ENCODE measurements around the gene FBLN2.

DNA sequence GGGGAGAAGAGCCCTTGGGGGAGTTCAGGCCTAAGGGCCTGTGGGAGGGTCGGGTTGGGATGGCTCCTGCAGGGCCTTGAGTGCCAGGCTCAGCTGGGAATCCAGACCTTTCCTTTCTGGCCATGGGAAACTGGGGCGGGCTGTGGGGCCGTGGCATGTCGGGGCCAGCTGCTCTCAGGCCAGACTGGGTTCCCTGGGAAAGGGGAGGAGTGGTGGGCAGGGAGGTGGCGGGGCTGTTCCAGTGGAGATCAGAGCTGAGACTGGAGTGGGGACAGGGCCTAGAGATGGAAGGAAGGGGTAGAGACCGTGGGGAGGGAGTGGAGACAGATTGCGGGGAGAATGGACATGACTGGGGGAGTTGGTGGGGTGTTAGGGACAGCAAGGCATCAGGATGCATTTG is 20.3 kb downstream of the FBLN2 start:
- TF ChIP-seq, protein P1, sequence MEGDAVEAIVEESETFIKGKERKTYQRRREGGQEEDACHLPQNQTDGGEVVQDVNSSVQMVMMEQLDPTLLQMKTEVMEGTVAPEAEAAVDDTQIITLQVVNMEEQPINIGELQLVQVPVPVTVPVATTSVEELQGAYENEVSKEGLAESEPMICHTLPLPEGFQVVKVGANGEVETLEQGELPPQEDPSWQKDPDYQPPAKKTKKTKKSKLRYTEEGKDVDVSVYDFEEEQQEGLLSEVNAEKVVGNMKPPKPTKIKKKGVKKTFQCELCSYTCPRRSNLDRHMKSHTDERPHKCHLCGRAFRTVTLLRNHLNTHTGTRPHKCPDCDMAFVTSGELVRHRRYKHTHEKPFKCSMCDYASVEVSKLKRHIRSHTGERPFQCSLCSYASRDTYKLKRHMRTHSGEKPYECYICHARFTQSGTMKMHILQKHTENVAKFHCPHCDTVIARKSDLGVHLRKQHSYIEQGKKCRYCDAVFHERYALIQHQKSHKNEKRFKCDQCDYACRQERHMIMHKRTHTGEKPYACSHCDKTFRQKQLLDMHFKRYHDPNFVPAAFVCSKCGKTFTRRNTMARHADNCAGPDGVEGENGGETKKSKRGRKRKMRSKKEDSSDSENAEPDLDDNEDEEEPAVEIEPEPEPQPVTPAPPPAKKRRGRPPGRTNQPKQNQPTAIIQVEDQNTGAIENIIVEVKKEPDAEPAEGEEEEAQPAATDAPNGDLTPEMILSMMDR (IDR thresholded peaks at IDR 0.05) = no peak
- TF ChIP-seq ZFX (IDR thresholded peaks at IDR 0.05; ENCODE audit: borderline replicate concordance) = no peak

All from 22Rv1 (cell line).